ENCODE results near the gene SLC29A4.

GRCh38 chr7:5343884-5344283, 61.1 kb downstream of the SLC29A4 start:
- TF ChIP-seq ZNF565 (CRISPR knock-in tag; conservative IDR thresholded peaks at IDR 0.05; ENCODE audit: low read depth) (no peak), SNAI2 (CRISPR knock-in tag; IDR thresholded peaks at IDR 0.05) (no peak), ZNF70 (CRISPR knock-in tag; IDR thresholded peaks at IDR 0.05) (no peak), ARNTL (CRISPR knock-in tag; IDR thresholded peaks at IDR 0.05; ENCODE audit: borderline replicate concordance, low read depth) (no peak), RARB (CRISPR knock-in tag; IDR thresholded peaks at IDR 0.05) (no peak), ZNF8 (CRISPR knock-in tag; IDR thresholded peaks at IDR 0.05) (no peak), CREB5 (CRISPR knock-in tag; IDR thresholded peaks at IDR 0.05; ENCODE audit: low read depth) (no peak)
- TF ChIP-seq, protein P1, sequence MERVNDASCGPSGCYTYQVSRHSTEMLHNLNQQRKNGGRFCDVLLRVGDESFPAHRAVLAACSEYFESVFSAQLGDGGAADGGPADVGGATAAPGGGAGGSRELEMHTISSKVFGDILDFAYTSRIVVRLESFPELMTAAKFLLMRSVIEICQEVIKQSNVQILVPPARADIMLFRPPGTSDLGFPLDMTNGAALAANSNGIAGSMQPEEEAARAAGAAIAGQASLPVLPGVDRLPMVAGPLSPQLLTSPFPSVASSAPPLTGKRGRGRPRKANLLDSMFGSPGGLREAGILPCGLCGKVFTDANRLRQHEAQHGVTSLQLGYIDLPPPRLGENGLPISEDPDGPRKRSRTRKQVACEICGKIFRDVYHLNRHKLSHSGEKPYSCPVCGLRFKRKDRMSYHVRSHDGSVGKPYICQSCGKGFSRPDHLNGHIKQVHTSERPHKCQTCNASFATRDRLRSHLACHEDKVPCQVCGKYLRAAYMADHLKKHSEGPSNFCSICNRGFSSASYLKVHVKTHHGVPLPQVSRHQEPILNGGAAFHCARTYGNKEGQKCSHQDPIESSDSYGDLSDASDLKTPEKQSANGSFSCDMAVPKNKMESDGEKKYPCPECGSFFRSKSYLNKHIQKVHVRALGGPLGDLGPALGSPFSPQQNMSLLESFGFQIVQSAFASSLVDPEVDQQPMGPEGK (CRISPR knock-in tag; IDR thresholded peaks at IDR 0.05; ENCODE audit: borderline replicate concordance) = no peak

Data from SK-N-SH treated with all-trans-retinoic acid at 6 μM for 48 hours (cell line).